PC-3 (cell line): ENCODE measurements around the gene GABBR2.

Experiments used
- CTCF ChIP-seq: fragments of 300-600 bp; sonication (generic); conservative IDR thresholded peaks from 2 replicates; pipeline ENCODE4 v1.5.1; 2017; ENCODE audit warnings: antibody characterized with exemption, low read depth, mild to moderate bottlenecking, low read length
- EZH2phosphoT487 ChIP-seq: fragments of 300-600 bp; sonication (generic); IDR thresholded peaks from 2 replicates; pipeline ENCODE4 v1.6.1; 2018; ENCODE audit warnings: mild to moderate bottlenecking, antibody characterized with exemption, low read length, borderline replicate concordance

DNA sequence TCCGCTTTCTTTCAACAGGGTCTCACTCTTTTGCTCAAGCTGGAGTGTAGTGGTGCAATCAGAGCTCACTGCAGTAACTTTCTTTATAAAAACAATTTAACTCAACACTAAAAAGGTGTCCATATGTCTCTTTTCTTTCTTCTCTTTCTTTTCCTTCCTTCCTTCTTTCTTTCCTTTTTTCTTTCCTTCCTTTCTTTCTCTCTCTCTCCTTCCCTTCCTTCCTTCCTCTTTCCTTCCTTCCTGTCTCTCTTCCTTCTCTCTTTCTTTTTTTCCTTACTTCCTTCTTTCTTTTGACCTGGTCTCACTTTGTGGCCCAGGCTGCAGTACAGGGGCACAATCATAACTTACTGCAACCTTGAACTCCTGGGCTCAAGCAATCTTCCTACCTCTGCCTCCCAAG, 427.5 kb downstream of the GABBR2 start:
- no peak for TF ChIP-seq CTCF
- TF ChIP-seq EZH2phosphoT487 = no peak
